BE2C (cell line): ENCODE data around the gene C2orf74. TPM values are rescaled to one million over a fixed set of nuclear protein-coding genes. Genes with fewer than 3 reads are reported as not detected.
"Not testable (repeated sequence)": the region's sequence is repeated elsewhere in the genome, so short reads cannot be mapped to it uniquely, and the experiment has no call there.

Source experiments
- DNase-seq: peaks from one replicate; pipeline ENCODE4 v3.0.0-alpha.2; 2020
- H3K27me3 ChIP-seq: fragments of 250-450 bp; sonication (Bioruptor Pico); 2 replicates; pipeline ENCODE4 v1.5.1; 2020; ENCODE audit warnings: mild to moderate bottlenecking
- H3K36me3 ChIP-seq: fragments of 250-450 bp; sonication (Bioruptor Pico); 2 replicates; pipeline ENCODE4 v1.5.1; 2020; ENCODE audit warnings: mild to moderate bottlenecking
- H3K4me1 ChIP-seq: fragments of 250-450 bp; sonication (Bioruptor Pico); 2 replicates; pipeline ENCODE4 v1.5.1; 2020
- H3K4me3 ChIP-seq: 2 replicates; pipeline ENCODE4 v1.5.1; 2011; ENCODE audit warnings: low read depth, low read length
- H3K9me3 ChIP-seq: fragments of 250-450 bp; sonication (Bioruptor Pico); 2 replicates; pipeline ENCODE4 v1.5.1; 2020
- polyA plus RNA-seq: library from polyadenylated mRNA; unstranded; fragments of >200 nt; gene quantifications from one replicate; pipeline ENCODE4 v1.2.1, GENCODE V29; 2012; ENCODE audit warnings: low read depth, missing spikeins; ENCODE audit not compliant: insufficient read length, insufficient read depth
- TF ChIP-seq, protein P1 (sequence below): IDR thresholded peaks from 2 replicates; pipeline ENCODE4 v1.5.1; 2012; ENCODE audit warnings: mild to moderate bottlenecking, low read depth, low read length

The C2orf74 gene
- 10.2 TPM for polyA plus RNA-seq

DNA sequence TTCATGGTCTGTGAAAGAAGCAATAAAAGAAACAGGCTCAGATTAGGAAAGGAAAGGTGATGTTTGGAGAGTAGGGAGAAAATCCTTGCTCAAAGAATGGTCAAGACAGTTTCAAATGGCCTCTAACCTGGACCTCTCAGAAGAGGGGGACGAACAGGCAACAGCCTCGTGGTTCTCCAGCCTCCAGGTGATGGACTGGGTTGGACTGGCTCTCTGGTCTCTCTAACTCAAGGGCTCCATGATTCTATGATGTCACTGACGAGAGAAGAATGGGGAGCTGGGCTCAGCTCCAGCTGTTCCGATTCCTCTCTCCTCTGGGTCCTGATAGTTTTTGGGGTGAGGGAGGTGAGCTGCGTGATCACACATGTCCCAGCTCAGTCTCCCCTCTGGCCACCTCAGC is at the start of gene C2orf74:
Gene C2orf74 (plus strand): TSS at position 301 of the 400 bp plus-strand sequence. CDS start 327 bp downstream, outside the sequence.
- no peak within 1 kb of the TSS for H3K4me3 ChIP-seq
- no peaks in the 10 kb centered on the region for H3K27me3 ChIP-seq
- no peaks in the 10 kb centered on the region for H3K4me1 ChIP-seq
- no peaks in the 10 kb centered on the region for H3K36me3 ChIP-seq
- no peaks in the 10 kb centered on the region for H3K9me3 ChIP-seq
- no peak for DNase-seq
- TF ChIP-seq, protein P1, sequence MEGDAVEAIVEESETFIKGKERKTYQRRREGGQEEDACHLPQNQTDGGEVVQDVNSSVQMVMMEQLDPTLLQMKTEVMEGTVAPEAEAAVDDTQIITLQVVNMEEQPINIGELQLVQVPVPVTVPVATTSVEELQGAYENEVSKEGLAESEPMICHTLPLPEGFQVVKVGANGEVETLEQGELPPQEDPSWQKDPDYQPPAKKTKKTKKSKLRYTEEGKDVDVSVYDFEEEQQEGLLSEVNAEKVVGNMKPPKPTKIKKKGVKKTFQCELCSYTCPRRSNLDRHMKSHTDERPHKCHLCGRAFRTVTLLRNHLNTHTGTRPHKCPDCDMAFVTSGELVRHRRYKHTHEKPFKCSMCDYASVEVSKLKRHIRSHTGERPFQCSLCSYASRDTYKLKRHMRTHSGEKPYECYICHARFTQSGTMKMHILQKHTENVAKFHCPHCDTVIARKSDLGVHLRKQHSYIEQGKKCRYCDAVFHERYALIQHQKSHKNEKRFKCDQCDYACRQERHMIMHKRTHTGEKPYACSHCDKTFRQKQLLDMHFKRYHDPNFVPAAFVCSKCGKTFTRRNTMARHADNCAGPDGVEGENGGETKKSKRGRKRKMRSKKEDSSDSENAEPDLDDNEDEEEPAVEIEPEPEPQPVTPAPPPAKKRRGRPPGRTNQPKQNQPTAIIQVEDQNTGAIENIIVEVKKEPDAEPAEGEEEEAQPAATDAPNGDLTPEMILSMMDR: no peak

DNA sequence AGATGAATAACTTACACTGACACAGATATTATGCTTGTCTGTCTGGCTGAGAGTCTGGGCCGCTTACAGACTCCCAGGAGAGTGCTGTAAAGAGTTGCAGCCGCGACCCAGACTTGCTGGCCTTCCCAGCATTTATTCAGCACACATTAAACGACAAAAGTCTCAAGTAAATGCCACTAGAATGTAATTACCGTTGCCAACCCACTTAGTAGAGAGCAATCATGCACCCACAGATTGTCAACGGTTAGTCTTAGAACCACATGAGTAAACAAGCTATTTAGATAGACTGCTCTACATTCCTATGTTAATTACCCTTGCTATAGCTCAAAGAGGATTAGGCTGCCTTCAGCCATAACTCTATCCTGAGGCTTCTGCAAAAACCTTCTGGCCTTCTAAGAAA is 47.8 kb upstream of the C2orf74 start:
- no peaks in the 10 kb centered on the region for H3K4me1 ChIP-seq
- TF ChIP-seq, protein P1: no peak
- H3K4me3 ChIP-seq: no peak overlapping the region
- no peaks in the 10 kb centered on the region for H3K36me3 ChIP-seq
- no peak for DNase-seq
- no peaks in the 10 kb centered on the region for H3K27me3 ChIP-seq
- no peaks in the 10 kb centered on the region for H3K9me3 ChIP-seq

DNA sequence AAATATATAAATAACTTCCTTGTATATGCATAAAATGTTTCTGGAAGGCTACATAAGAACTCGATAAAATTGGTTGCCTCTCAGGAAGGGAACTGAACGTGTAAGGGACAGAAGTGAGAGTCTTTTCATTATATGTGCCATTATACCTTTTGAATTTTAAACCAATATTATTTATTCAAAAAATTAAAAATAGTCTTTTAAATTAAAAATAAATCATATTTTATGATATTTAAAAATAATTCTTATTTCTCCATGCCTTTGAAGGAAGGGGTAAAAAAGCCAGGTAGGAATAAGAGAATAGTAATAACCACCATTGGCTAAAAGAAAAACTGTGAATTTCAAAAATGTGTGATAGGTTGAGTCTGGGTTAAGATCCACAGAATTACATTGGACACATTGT is 45.7 kb upstream of the C2orf74 start:
- TF ChIP-seq, protein P1: no peak
- Histone ChIP-seq H3K36me3 (no peaks in the 10 kb centered on the region), H3K4me3 (no peak overlapping the region), H3K9me3 (no peaks in the 10 kb centered on the region), H3K27me3 (no peaks in the 10 kb centered on the region), H3K4me1 (no peaks in the 10 kb centered on the region)
- DNase-seq: no peak

DNA sequence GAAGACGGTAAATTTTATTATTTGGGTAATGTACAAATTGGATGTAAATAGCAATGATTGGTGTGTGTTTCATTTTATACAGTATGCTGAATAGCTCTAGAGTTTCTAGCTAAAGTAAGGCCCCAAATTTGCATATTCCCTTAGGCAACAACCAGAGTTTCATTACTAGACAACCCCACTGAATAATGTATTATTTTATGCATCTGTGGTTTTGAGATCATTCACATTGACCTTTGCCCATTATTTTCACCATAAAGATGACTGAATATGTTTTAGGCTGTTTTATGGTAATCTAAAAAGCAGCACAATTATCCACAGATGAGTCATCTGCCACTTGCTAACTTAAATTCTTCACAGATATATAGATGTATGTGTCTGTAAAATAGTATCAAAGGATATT is 44.5 kb upstream of the C2orf74 start:
- TF ChIP-seq, protein P1: no peak
- H3K9me3 ChIP-seq: no peaks in the 10 kb centered on the region
- H3K36me3 ChIP-seq: no peaks in the 10 kb centered on the region
- H3K4me3 ChIP-seq: no peak overlapping the region
- no peaks in the 10 kb centered on the region for H3K27me3 ChIP-seq
- H3K4me1 ChIP-seq: no peaks in the 10 kb centered on the region
- DNase-seq: no peak

DNA sequence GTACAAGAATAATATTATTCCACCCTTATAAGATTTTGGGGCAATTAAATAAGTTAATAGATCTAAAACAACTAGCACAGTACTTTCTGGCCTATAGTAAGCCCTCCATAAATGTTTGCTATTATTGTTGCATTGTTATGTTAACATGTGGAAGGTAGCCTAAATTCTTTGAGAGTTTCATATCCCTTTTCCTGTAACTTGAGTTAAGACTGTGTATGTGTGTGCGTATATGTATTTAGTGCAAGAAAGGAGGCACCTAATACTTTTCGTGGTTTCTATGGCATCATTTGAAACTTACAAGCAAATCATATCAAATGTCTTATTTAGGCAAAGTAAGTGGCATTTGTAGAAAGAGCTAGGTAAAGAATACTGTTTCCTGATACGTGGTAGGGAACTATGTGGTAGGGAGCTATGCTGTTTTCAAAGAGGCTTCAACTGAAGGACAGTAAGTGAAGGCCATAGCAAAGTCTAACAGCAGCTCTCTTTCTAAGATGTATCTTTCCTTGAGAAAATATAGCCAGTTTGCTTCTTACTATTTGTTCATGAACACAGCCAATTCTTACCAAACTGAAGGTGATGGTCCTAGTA is 36.8 kb upstream of the C2orf74 start:
- Histone ChIP-seq H3K27me3 (no peaks in the 10 kb centered on the region), H3K4me3 (no peak overlapping the region), H3K36me3 (no peaks in the 10 kb centered on the region), H3K9me3 (no peaks in the 10 kb centered on the region), H3K4me1 (no peaks in the 10 kb centered on the region)
- TF ChIP-seq, protein P1: no peak
- no peak for DNase-seq

DNA sequence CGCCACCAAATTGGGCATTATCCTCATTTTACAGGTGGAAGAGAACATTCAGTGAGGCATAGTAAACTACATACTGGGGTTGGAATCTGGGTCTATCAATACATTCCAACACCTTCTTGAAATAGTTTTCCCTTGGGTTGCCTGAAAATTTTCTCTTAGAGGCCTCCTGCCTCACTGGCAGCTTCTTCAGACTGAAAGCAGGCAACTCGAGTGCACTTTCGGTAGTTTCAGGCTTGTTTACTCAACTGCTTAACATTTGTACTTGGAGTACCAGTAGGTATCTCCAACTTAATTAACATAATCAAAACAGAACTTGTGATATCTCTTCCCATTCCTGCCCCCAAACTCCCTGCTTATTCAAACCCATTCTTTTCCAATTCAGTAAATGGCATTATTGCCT is 36.2 kb upstream of the C2orf74 start:
- Histone ChIP-seq H3K36me3 (no peaks in the 10 kb centered on the region), H3K27me3 (no peaks in the 10 kb centered on the region), H3K4me1 (no peaks in the 10 kb centered on the region), H3K9me3 (no peaks in the 10 kb centered on the region), H3K4me3 (no peak overlapping the region)
- TF ChIP-seq, protein P1: no peak
- no peak for DNase-seq

DNA sequence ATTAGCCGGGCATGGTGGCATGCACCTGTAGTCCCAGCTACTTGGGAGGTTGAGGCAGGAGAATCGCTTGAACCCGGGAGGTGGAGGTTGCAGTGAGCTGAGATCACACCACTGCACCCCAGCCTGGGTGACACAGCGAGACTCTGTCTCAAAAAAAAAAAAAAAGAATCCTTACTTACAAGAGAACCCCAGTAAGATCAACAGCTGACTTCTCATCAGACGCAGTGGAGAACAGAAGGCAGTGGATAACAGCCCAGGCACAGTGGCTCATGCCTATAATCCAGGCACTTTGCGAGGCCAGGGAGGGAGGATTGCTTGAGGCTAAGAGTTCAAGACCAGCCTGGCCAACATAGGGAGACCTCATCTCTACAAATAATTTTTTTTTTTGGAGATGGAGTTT is 33.9 kb upstream of the C2orf74 start:
- not testable (repeated sequence) for H3K4me3 ChIP-seq, H3K36me3 ChIP-seq, H3K9me3 ChIP-seq, DNase-seq, H3K4me1 ChIP-seq, H3K27me3 ChIP-seq
